ENCODE measurements around the gene CLDN3.

DNA sequence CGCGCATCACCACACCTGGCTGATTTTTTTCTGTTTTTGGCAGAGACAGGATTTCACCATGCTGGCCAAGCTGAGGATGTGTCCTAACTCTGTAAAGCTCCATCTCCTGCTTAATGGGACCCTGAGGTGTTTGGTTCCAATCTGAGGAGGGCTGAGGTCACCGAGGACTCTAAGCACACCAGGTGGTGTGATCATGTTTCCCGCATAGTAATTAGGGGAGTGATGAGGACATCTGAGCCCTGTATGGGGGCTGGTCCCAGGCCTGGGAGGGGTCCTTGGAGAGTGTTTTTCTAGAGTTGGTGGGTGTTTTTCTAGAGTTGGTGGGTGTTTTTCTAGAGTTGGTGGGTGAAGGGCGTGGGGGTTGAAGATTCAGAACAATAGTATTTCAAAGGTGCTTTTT, 28.5 kb downstream of the CLDN3 start:
- TF ChIP-seq, protein P1, sequence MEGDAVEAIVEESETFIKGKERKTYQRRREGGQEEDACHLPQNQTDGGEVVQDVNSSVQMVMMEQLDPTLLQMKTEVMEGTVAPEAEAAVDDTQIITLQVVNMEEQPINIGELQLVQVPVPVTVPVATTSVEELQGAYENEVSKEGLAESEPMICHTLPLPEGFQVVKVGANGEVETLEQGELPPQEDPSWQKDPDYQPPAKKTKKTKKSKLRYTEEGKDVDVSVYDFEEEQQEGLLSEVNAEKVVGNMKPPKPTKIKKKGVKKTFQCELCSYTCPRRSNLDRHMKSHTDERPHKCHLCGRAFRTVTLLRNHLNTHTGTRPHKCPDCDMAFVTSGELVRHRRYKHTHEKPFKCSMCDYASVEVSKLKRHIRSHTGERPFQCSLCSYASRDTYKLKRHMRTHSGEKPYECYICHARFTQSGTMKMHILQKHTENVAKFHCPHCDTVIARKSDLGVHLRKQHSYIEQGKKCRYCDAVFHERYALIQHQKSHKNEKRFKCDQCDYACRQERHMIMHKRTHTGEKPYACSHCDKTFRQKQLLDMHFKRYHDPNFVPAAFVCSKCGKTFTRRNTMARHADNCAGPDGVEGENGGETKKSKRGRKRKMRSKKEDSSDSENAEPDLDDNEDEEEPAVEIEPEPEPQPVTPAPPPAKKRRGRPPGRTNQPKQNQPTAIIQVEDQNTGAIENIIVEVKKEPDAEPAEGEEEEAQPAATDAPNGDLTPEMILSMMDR (conservative IDR thresholded peaks at IDR 0.05; ENCODE audit: low read length), result no peak
- no peak for TF ChIP-seq EZH2phosphoT487 (IDR thresholded peaks at IDR 0.05; ENCODE audit: borderline replicate concordance, low read depth, low read length)
